ENCODE measurements around the gene MS4A8.

GRCh38 chr11:60719391-60719790 is 20.0 kb downstream of the MS4A8 start:
- TF ChIP-seq PATZ1 (CRISPR knock-in tag; IDR thresholded peaks at IDR 0.05; ENCODE audit: borderline replicate concordance) (no peak), ZNF70 (CRISPR knock-in tag; IDR thresholded peaks at IDR 0.05) (no peak), RARB (CRISPR knock-in tag; IDR thresholded peaks at IDR 0.05) (no peak), ZC3H10 (CRISPR knock-in tag; IDR thresholded peaks at IDR 0.05) (no peak), ARNTL (CRISPR knock-in tag; IDR thresholded peaks at IDR 0.05; ENCODE audit: borderline replicate concordance, low read depth) (no peak), ZFP30 (CRISPR knock-in tag; IDR thresholded peaks at IDR 0.05) (no peak), ISL1 (CRISPR knock-in tag; IDR thresholded peaks at IDR 0.05) (no peak), OSR1 (CRISPR knock-in tag; IDR thresholded peaks at IDR 0.05) (no peak)

Data from SK-N-SH treated with all-trans-retinoic acid at 6 μM for 48 hours (cell line).